Spleen (tissue), 7 donors: ENCODE data around the gene ARHGEF10L.

Source experiments
- CTCF ChIP-seq, 11 experiments: fragments of 200-600 bp in 7 of 11; fragments of 450-650 bp in 4 of 11; sonication (generic) in 4 of 11; IDR thresholded peaks in 8 of 11; conservative IDR thresholded peaks in 3 of 11; 1 replicate in 7 of 11; 2 replicates in 4 of 11; pipeline versions ENCODE4 v1.4.0 to v1.8.0; 2016 to 2021; ENCODE audit warnings: antibody characterized with exemption in 11 of 11, inconsistent platforms in 4 of 11, mild to moderate bottlenecking in 1 of 11
- POLR2A ChIP-seq, 3 donors: fragments of 450-650 bp; IDR thresholded peaks; one replicate each; pipeline ENCODE4 v1.5.1; 2017; ENCODE audit warnings: antibody characterized with exemption in 3 of 3, mild to moderate bottlenecking in 1 of 3
- donor health status: DM: no; HTN: no; CAD: no; lungs with moderate emphysema.
- donor health status: DM: no; HTN: no; CAD: no.
- donor health status: DM: no; HTN: no; CAD: no.

- TF ChIP-seq CTCF (IDR thresholded peaks at IDR 0.05 in 8 of 11, conservative IDR thresholded peaks at IDR 0.05 in 3 of 11) (no peak), POLR2A (IDR thresholded peaks at IDR 0.05) (no peak)
Observed at GRCh38 chr1:17573518-17574041, 34.1 kb downstream of the ARHGEF10L start.
